Brain microvascular endothelial cell (primary cell): Measurements from ENCODE around the gene TAOK2.
A peak's percentile ranks its signal among the peaks of the same experiment; 100 is the strongest.
"Not testable (repeated sequence)": the region's sequence is repeated elsewhere in the genome, so short reads cannot be mapped to it uniquely, and the experiment has no call there.

Experiments
- DNase-seq: peaks from one replicate; pipeline ENCODE4 v3.0.0-alpha.2; 2020
- H3K27ac ChIP-seq: fragments of 250-450 bp; sonication (Bioruptor Pico); 2 replicates; pipeline ENCODE4 v1.5.1; 2020; ENCODE audit warnings: mild to moderate bottlenecking, moderate library complexity
- H3K27me3 ChIP-seq: fragments of 250-450 bp; sonication (Bioruptor Pico); replicated peaks from 2 replicates; pipeline ENCODE4 v1.5.1; 2020; ENCODE audit warnings: mild to moderate bottlenecking
- H3K36me3 ChIP-seq: fragments of 250-450 bp; sonication (Bioruptor Pico); replicated peaks from 2 replicates; pipeline ENCODE4 v1.5.1; 2020; ENCODE audit warnings: mild to moderate bottlenecking
- H3K4me3 ChIP-seq: 2 replicates; pipeline ENCODE4 v1.5.1; 2011; ENCODE audit warnings: low read depth, mild to moderate bottlenecking, control low read depth, low read length, moderate library complexity
- CTCF ChIP-seq: IDR thresholded peaks from 2 replicates; pipeline ENCODE4 v1.5.1; 2011; ENCODE audit warnings: low read depth, mild to moderate bottlenecking, moderate library complexity, low read length, control low read depth, inconsistent platforms; ENCODE audit errors: missing control alignments
- in situ Hi-C: cut with HindIII; loops from 2 replicates; pipeline ENCODE4 v1.10.0; 2017; ENCODE audit warnings: low sequenced_read_pairs, low pct_ligation_motif_present

The TAOK2 gene

DNA sequence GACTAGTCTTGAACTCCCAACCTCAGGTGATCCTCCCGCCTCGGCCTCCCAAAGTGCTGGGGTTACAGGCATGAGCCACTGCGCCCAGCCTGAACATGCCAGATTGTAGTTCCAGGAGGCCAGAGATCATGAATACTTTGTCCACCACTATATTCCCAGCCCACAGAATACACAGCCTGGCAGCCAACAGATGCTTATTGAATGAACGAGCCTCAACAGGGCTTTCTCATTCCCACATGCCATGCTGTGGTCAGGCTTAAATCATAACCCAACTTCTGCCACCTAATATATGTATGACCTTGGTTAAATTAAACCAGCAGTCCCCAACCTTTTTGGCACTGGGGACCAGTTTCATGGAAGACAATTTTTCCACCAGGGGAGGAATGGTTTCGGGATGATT, 14.9 kb upstream of the TAOK2 start:
- H3K27me3 ChIP-seq = no peaks in the 10 kb centered on the region
- in situ Hi-C loops = no loop called here
- no peaks in the 10 kb centered on the region for H3K36me3 ChIP-seq
- H3K4me3 ChIP-seq = no peak overlapping the region
- TF ChIP-seq CTCF = no peak
- no peak for DNase-seq
- no peak overlapping the region for H3K27ac ChIP-seq

DNA sequence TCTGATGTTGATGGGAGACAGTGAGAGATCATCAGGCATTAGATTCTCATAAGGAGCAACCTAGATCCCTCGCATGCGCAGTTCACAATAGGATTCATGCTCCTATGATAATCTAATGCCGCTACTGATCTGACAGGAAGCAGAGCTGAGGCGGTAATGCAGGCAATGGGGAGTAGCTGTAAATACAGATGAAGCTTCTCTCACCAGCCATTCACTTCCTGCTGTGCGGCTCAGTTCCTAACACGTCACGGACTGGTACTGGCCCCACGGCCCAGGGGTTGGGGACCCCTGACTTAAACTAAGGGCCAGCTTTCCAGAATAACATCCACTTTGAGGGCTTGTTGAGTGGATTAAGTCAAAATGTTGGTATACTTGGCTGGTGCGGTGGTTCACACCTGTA, 14.4 kb upstream of the TAOK2 start:
- no peak overlapping the region for H3K4me3 ChIP-seq
- H3K27me3 ChIP-seq = no peaks in the 10 kb centered on the region
- H3K36me3 ChIP-seq = no peaks in the 10 kb centered on the region
- no peak for DNase-seq
- in situ Hi-C loops = no loop called here
- H3K27ac ChIP-seq = no peak overlapping the region
- TF ChIP-seq CTCF = no peak

DNA sequence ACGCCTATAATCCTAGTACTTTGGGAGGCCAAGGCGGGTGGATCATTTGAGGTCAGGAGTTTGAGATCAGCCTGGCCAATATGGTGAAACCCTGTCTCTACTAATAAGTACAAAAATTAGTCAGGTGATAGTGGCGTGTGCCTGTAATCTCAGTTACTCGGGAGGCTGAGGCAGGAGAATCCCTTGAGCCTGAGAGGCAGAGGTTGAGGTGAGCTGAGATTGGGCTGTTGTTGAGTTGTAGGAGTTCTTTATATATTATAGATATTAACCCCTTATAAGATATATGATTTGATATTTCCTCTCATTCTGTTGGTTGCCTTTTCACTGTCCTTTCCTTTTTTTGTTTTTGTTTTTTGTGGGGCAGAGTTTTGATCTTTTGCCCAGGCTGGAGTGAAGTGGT, 13.8 kb upstream of the TAOK2 start:
- in situ Hi-C loops, H3K36me3 ChIP-seq, DNase-seq, H3K27ac ChIP-seq, H3K27me3 ChIP-seq, H3K4me3 ChIP-seq: not testable (repeated sequence)

- peak overlapping the region; percentile 77 for H3K27ac ChIP-seq
- peak overlapping the region; percentile 75 for H3K4me3 ChIP-seq
- no peak for TF ChIP-seq CTCF
- no peak for DNase-seq
- in situ Hi-C loops = no loop called here
- H3K36me3 ChIP-seq = no peaks in the 10 kb centered on the region
- H3K27me3 ChIP-seq = no peaks in the 10 kb centered on the region
Measured at GRCh38 chr16:29961127-29961478, 12.6 kb upstream of the TAOK2 start.

- Histone ChIP-seq H3K27ac (peak within 1 kb of the TSS; percentile 77), H3K27me3 (no peaks in the 10 kb centered on the region), H3K4me3 (peak within 1 kb of the TSS; percentile 75), H3K36me3 (no peaks in the 10 kb centered on the region)
- TF ChIP-seq CTCF = peak; percentile 56
- DNase-seq = peak; percentile 72
- in situ Hi-C loops = no loop called here
Measured at GRCh38 chr16:29961479-29962343, 12.0 kb upstream of the TAOK2 start, which contains the start of gene TMEM219. TSS of gene TMEM219 (plus strand) at chr16:29962079. CDS start at chr16:29963144, 1,065 bp downstream.

DNA sequence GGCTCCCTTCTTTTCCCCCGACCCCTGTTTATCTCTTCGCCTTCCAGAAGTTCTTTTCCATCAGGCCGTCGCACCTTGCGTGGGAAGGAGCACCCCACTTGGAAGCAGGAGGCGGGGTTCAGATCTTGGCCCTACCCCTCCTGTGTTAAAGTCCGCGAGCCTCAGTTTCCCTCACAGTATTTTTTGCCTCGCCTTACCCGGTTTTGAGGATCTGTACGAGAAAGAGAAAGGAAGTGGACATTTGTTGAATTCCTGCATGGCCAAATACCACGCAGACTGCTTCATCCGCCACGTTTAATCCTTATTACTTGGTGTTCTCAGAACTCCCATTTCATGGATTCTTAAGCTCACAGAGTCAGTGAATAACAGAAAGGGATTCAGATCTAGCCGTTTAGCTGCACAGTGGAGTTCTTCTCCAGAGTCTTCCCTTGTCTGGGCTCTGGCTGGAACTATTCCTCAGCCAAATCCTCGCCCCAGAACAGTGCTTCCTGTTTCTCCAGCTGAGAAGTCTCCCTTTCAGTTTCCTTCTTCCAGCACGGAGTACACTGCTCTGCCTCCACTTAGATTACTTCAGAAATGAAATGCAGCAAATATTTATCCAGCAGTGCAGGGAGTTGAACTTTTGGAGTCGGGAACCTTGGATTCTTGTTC, 11.2 kb upstream of the TAOK2 start:
- Histone ChIP-seq H3K27ac (peak overlapping the region; percentile 77), H3K27me3 (no peaks in the 10 kb centered on the region), H3K4me3 (peak overlapping the region; percentile 75), H3K36me3 (no peaks in the 10 kb centered on the region)
- in situ Hi-C loops = no loop called here
- TF ChIP-seq CTCF = no peak
- no peak for DNase-seq
